ENCODE data around the gene CHPF2. TPM values are rescaled to one million over a fixed set of nuclear protein-coding genes. Genes with fewer than 3 reads are reported as not detected.
A peak's percentile ranks its signal among the peaks of the same experiment; 100 is the strongest.

The CHPF2 gene
- total RNA-seq, 1 donor from 2014 or later, result 37.2 TPM

DNA sequence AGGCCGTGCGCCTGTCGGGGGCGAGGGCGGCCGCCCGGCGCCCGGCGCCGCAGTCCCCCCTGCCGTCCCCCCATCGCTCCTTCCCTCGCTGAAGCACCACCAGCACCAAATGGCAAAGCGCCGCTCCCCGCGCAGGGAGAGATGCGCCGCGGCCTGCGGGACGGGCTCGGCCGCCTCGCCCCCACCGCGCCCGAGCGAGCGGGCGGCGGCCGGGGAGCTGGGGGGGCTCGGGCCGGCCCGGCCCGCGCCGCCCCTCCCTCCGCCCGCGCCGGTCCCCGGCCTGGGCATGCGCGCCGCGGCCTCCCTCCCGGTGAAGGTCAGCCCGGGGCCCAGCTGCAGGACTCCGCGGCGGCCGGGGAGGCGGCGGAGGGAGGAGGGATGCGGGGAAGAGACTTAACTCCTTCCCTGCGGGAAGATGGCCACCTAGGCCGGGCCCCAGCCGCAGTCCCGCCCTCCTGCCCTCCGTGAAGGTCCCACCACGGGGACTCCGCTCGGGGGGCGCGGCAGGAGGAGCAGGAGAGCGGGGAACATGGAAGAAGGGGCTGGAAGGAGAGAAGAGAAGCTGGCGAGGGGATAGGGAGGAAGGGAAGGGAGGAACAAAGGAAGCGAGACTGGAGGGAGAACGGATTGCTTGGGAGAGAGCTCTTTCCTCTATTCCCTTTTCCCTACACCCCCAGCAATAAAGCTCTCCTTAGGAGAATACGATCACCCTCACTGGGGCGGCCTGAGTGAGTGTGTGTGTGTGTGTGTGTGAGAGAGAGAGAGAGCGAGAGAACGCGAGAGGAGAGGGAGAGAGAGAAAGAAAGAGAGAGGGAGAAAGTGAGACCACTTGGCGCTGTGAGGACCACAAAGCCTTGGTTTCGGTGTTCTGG lies 19.6 kb downstream of the CHPF2 start:
- DNase-seq, result peak; percentile 87

GRCh38 chr7:151252561-151252835 lies 20.2 kb downstream of the CHPF2 start:
- ATAC-seq (no peak), DNase-seq (no peak)
- Histone ChIP-seq H3K4me3 (peak overlapping the region; percentile 67), H3K27ac (peak overlapping the region; percentile 82), H3K9me3 (no peaks in the 10 kb centered on the region), H3K36me3 (no peaks in the 10 kb centered on the region), H3K4me1 (peaks cover 19% of the 10 kb centered on the region), H3K27me3 (no peaks in the 10 kb centered on the region)
- intact Hi-C loops (cut with DNase I), result no loop called here
- no peak for TF ChIP-seq CTCF (IDR thresholded peaks at IDR 0.05)

More for the DNA sequence above, 19.6 kb downstream of the CHPF2 start:
- H3K27ac ChIP-seq, result peak overlapping the region; percentile 82
- H3K36me3 ChIP-seq, result no peaks in the 10 kb centered on the region
- H3K4me3 ChIP-seq, result peak overlapping the region; percentile 67
- TF ChIP-seq CTCF (IDR thresholded peaks at IDR 0.05), result no peak
- peaks cover 19% of the 10 kb centered on the region for H3K4me1 ChIP-seq
- ATAC-seq, result peak; percentile 62
- H3K9me3 ChIP-seq, result no peaks in the 10 kb centered on the region
- intact Hi-C loops (cut with DNase I), result no loop called here
- H3K27me3 ChIP-seq, result peaks cover 5% of the 10 kb centered on the region

GRCh38 chr7:151252961-151253711 lies 20.9 kb downstream of the CHPF2 start:
- intact Hi-C loops (cut with DNase I), result no loop called here
- H3K27ac ChIP-seq, result peak overlapping the region; percentile 82
- H3K36me3 ChIP-seq, result no peaks in the 10 kb centered on the region
- peaks cover 15% of the 10 kb centered on the region for H3K4me1 ChIP-seq
- H3K4me3 ChIP-seq, result no peak overlapping the region
- no peaks in the 10 kb centered on the region for H3K9me3 ChIP-seq
- ATAC-seq (no peak), DNase-seq (no peak)
- no peaks in the 10 kb centered on the region for H3K27me3 ChIP-seq
- TF ChIP-seq CTCF (IDR thresholded peaks at IDR 0.05), result no peak

DNA sequence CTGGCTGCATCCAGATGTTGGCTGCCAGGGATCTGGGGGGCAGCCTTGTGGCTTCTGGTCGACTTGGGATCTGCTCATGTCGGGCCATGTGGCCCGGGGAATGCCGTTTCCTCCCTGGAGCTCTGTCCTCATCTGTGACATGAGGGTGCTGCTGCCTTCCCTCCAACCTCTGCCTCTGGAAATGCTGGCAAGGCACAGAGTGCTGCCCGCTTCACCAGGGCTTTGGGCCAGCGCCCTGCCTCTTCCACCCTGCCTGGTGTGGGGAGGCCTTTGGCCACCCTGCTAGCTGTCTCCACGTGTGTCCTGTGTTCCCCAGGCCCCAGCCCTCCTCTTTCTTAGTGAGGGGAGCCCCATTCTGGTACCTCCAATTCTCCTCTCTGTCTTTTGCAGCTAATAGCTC lies 22.0 kb downstream of the CHPF2 start:
- no peak for DNase-seq
- Histone ChIP-seq H3K9me3 (no peaks in the 10 kb centered on the region), H3K4me3 (no peak overlapping the region), H3K27me3 (no peaks in the 10 kb centered on the region), H3K36me3 (no peaks in the 10 kb centered on the region), H3K27ac (no peak overlapping the region), H3K4me1 (peaks cover 15% of the 10 kb centered on the region)
- ATAC-seq, result no peak
- no peak for TF ChIP-seq CTCF (IDR thresholded peaks at IDR 0.05)
- intact Hi-C loops (cut with DNase I), result no loop called here

- Histone ChIP-seq H3K36me3 (no peaks in the 10 kb centered on the region), H3K27me3 (no peaks in the 10 kb centered on the region), H3K27ac (no peak overlapping the region), H3K4me3 (no peak overlapping the region), H3K9me3 (no peaks in the 10 kb centered on the region), H3K4me1 (peaks cover 15% of the 10 kb centered on the region)
- ATAC-seq (no peak), DNase-seq (no peak)
- no peak for TF ChIP-seq CTCF (IDR thresholded peaks at IDR 0.05)
- intact Hi-C loops (cut with DNase I), result no loop called here
Observed at GRCh38 chr7:151254851-151255250, 22.6 kb downstream of the CHPF2 start.
